Keratinocyte (primary cell): ENCODE measurements around the gene IFITM5. TPM values are rescaled to one million over a fixed set of nuclear protein-coding genes. Genes with fewer than 3 reads are reported as not detected.
"Not testable (repeated sequence)": the region's sequence is repeated elsewhere in the genome, so short reads cannot be mapped to it uniquely, and the experiment has no call there.

ENCODE experiments used
- DNase-seq: peaks from one replicate; pipeline ENCODE4 v3.0.0-alpha.2; 2011; ENCODE audit warnings: low read depth, missing footprints, low spot score
- FAIRE-seq: peaks from 2 replicates; lab custom pipeline; 2011; peaks lifted over from hg19 to GRCh38; lab: Jason Lieb, UNC
- H2AFZ ChIP-seq: 2 replicates; pipeline ENCODE4 v1.6.0; 2012; ENCODE audit warnings: low read length, control low read depth, inconsistent platforms; ENCODE audit not compliant: control insufficient read depth
- H3K27ac ChIP-seq: 2 replicates; pipeline ENCODE4 v1.5.1; 2011; ENCODE audit warnings: low read length; ENCODE audit not compliant: control insufficient read depth, insufficient read depth
- H3K27me3 ChIP-seq: 3 replicates; pipeline ENCODE4 v1.6.0; 2011; ENCODE audit warnings: low read length; ENCODE audit not compliant: control insufficient read depth, insufficient read depth; ENCODE audit errors: extremely low read depth
- H3K36me3 ChIP-seq, 2 experiments: 2 replicates in 1 of 2; 3 replicates in 1 of 2; pipeline ENCODE4 v1.5.1; 2011; ENCODE audit warnings: low read length in 2 of 2, mild to moderate bottlenecking in 1 of 2; ENCODE audit not compliant: control insufficient read depth in 2 of 2, insufficient read depth in 2 of 2; ENCODE audit errors: extremely low read depth in 1 of 2
- H3K4me1 ChIP-seq: 3 replicates; pipeline ENCODE4 v1.5.1; 2011; ENCODE audit warnings: low read length; ENCODE audit not compliant: control insufficient read depth, insufficient read depth; ENCODE audit errors: extremely low read depth
- H3K4me2 ChIP-seq: 3 replicates; pipeline ENCODE4 v1.6.0; 2011; ENCODE audit warnings: low read depth, low read length; ENCODE audit not compliant: control insufficient read depth, insufficient read depth; ENCODE audit errors: extremely low read depth
- H3K4me3 ChIP-seq, 3 experiments: fragments of 200-600 bp in 1 of 3; sonication (generic) in 1 of 3; 2 replicates in 2 of 3; 3 replicates in 1 of 3; pipeline ENCODE4 v1.5.1; 2011 to 2016; ENCODE audit warnings: low read length in 3 of 3, mild to moderate bottlenecking in 3 of 3, control low read depth in 2 of 3, inconsistent platforms in 1 of 3, low read depth in 1 of 3, mixed read lengths in 1 of 3, mixed run types in 1 of 3, moderate library complexity in 1 of 3; ENCODE audit not compliant: control insufficient read depth in 2 of 3, insufficient read depth in 2 of 3; ENCODE audit errors: extremely low read depth in 1 of 3
- H3K79me2 ChIP-seq: 2 replicates; pipeline ENCODE4 v1.6.0; 2012; ENCODE audit warnings: low read length; ENCODE audit not compliant: control insufficient read depth, insufficient read depth
- H3K9ac ChIP-seq: 3 replicates; pipeline ENCODE4 v1.6.0; 2011; ENCODE audit warnings: low read length; ENCODE audit not compliant: control insufficient read depth, insufficient read depth; ENCODE audit errors: extremely low read depth
- H3K9me1 ChIP-seq: 3 replicates; pipeline ENCODE4 v1.6.0; 2011; ENCODE audit warnings: low read length; ENCODE audit not compliant: control insufficient read depth, insufficient read depth; ENCODE audit errors: extremely low read depth
- H3K9me3 ChIP-seq: 2 replicates; pipeline ENCODE4 v1.5.1; 2012; ENCODE audit warnings: low read depth, low read length; ENCODE audit not compliant: control insufficient read depth
- H4K20me1 ChIP-seq: 3 replicates; pipeline ENCODE4 v1.6.0; 2011; ENCODE audit warnings: low read length; ENCODE audit not compliant: control insufficient read depth, insufficient read depth; ENCODE audit errors: extremely low read depth
- CTCF ChIP-seq, 3 experiments: IDR thresholded peaks in 1 of 3; conservative IDR thresholded peaks in 1 of 3; optimal IDR thresholded peaks in 1 of 3; 2 replicates in 2 of 3; 3 replicates in 1 of 3; pipeline versions ENCODE3 to v1.5.1; 2011; ENCODE audit warnings: low read length in 3 of 3, mild to moderate bottlenecking in 3 of 3, moderate library complexity in 2 of 3, control low read depth in 1 of 3, inconsistent platforms in 1 of 3; ENCODE audit not compliant: insufficient read depth in 2 of 3; ENCODE audit errors: extremely low read depth in 1 of 3
- EZH2 ChIP-seq: IDR thresholded peaks from one replicate; pipeline ENCODE4 v1.6.1; 2012; ENCODE audit warnings: inconsistent platforms, mild to moderate bottlenecking, low read length, moderate library complexity
- dilution Hi-C: fragments of 300-500 bp; cut with MboI; formaldehyde crosslinking; loops from one replicate; pipeline ENCODE4 v1.7.0; 2020; ENCODE audit warnings: low sequenced_read_pairs; ENCODE audit not compliant: extremely low pct_ligation_motif_present
- polyA plus RNA-seq, 5 experiments: library from polyadenylated mRNA; depleted of rRNA in 3 of 5; stranded (reverse) in 3 of 5; stranded (forward) in 1 of 5; unstranded in 1 of 5; fragments of >200 nt; gene quantifications; 1 replicate in 1 of 5; 2 replicates in 3 of 5; 3 replicates in 1 of 5; pipeline versions ENCODE4 v1.2.1 to v1.2.3, GENCODE V29; 2011 to 2012; ENCODE audit warnings: missing spikeins in 2 of 5, low read depth in 1 of 5, low replicate concordance in 1 of 5

The IFITM5 gene
- polyA plus RNA-seq, 1 donor (not counting 4 experiments of a cell fraction or from before 2014, with no cell fraction given), result not detected

- no peak overlapping the region for H2AFZ ChIP-seq
- no peak overlapping the region for H3K27ac ChIP-seq
- dilution Hi-C loops, result no loop called here
- H3K9me3 ChIP-seq, result no peaks in the 10 kb centered on the region
- DNase-seq (no peak), FAIRE-seq (no peak)
- no peak overlapping the region for H3K4me2 ChIP-seq
- no peak for TF ChIP-seq EZH2
- TF ChIP-seq CTCF (optimal IDR thresholded peaks at IDR 0.05 in 1 of 3, IDR thresholded peaks at IDR 0.05 in 1 of 3, conservative IDR thresholded peaks at IDR 0.05 in 1 of 3; ENCODE audit: extremely low read depth in 1 of 3, insufficient read depth in 2 of 3, low read length in 3 of 3), result no peak
- no peaks in the 10 kb centered on the region for H3K9me1 ChIP-seq
- no peaks in the 10 kb centered on the region for H3K36me3 ChIP-seq
- no peak overlapping the region for H3K4me3 ChIP-seq
- peaks cover 7% of the 10 kb centered on the region for H3K27me3 ChIP-seq
- H4K20me1 ChIP-seq, result no peaks in the 10 kb centered on the region
- H3K9ac ChIP-seq, result no peak overlapping the region
- no peaks in the 10 kb centered on the region for H3K79me2 ChIP-seq
- H3K4me1 ChIP-seq, result no peaks in the 10 kb centered on the region
Measured at GRCh38 chr11:326592-326841, 27.2 kb upstream of the IFITM5 start.

- dilution Hi-C loops, result no loop called here
- no peak for FAIRE-seq
- no peak overlapping the region for H2AFZ ChIP-seq
Measured at GRCh38 chr11:325796-326591, 26.7 kb upstream of the IFITM5 start.

DNA sequence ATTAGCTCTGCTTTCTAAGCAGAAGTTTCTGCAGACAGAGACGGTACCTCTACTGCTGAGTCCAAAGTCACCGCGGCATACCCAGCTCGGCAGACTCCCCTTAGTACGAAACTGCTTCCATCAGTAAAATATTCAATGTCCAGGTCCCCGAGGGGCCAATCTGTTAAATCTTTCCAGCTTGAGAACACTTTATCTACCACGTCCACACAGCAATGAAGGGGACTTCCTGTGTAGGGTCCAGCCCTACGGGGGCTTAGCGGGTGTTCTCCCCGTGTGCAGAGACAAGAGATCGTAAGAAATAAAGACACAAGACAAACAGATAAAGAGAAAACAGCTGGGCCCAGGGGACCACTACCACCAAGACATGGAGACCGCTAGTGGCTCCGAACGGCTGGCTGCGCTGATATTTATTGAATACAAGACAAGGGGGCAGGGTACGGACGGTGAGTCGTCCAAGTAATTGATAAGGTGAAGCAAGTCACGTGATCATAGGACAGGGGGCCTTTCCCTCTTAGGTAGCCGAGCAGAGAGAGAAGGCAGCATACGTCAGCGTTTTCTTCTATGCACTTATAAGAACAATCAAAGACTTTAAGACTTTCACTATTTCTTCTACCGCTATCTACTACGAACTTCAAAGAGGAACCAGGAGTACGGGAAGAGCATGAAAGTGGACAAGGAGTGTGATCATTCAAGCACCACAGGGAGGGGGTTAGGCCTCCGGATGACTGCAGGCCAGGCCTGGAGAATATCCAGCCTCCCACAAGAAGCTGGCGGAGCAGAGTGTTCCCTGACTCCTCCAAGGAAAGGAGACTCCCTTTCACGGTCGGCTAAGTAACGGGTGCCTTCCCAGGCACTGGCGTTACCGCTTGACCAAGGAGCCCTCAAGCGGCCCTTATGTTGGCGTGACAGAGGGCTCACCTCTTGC lies 25.5 kb upstream of the IFITM5 start:
- H3K79me2 ChIP-seq, H3K27me3 ChIP-seq, H3K9me3 ChIP-seq, H3K9ac ChIP-seq, H3K4me2 ChIP-seq, H3K36me3 ChIP-seq, H3K9me1 ChIP-seq, H2AFZ ChIP-seq, DNase-seq, FAIRE-seq, H3K4me3 ChIP-seq, H4K20me1 ChIP-seq, dilution Hi-C loops, H3K27ac ChIP-seq, H3K4me1 ChIP-seq: not testable (repeated sequence)

More at GRCh38 chr11:325796-326591, 26.7 kb upstream of the IFITM5 start:
- H3K27ac ChIP-seq, result no peak overlapping the region
- no peaks in the 10 kb centered on the region for H3K36me3 ChIP-seq
- H3K27me3 ChIP-seq, result peaks cover 7% of the 10 kb centered on the region
- no peak overlapping the region for H3K4me2 ChIP-seq
- H3K9me1 ChIP-seq, result no peaks in the 10 kb centered on the region
- H3K9me3 ChIP-seq, result no peaks in the 10 kb centered on the region
- no peaks in the 10 kb centered on the region for H3K79me2 ChIP-seq
- no peaks in the 10 kb centered on the region for H4K20me1 ChIP-seq
- DNase-seq, result no peak
- TF ChIP-seq CTCF (optimal IDR thresholded peaks at IDR 0.05 in 1 of 3, IDR thresholded peaks at IDR 0.05 in 1 of 3, conservative IDR thresholded peaks at IDR 0.05 in 1 of 3; ENCODE audit: extremely low read depth in 1 of 3, insufficient read depth in 2 of 3, low read length in 3 of 3), result no peak
- TF ChIP-seq EZH2, result no peak
- no peaks in the 10 kb centered on the region for H3K4me1 ChIP-seq
- no peak overlapping the region for H3K4me3 ChIP-seq
- no peak overlapping the region for H3K9ac ChIP-seq
